ENCODE results near the gene ADISSP. TPM values are rescaled to one million over a fixed set of nuclear protein-coding genes. Genes with fewer than 3 reads are reported as not detected.
A peak's percentile ranks its signal among the peaks of the same experiment; 100 is the strongest.

ADISSP gene
- total and polyA plus RNA-seq, 9 of the 15 experiments (the other 6 are each of a cell fraction or from before 2014, with no cell fraction given) = 1.4 to 70.6 (median 23.4) TPM

DNA sequence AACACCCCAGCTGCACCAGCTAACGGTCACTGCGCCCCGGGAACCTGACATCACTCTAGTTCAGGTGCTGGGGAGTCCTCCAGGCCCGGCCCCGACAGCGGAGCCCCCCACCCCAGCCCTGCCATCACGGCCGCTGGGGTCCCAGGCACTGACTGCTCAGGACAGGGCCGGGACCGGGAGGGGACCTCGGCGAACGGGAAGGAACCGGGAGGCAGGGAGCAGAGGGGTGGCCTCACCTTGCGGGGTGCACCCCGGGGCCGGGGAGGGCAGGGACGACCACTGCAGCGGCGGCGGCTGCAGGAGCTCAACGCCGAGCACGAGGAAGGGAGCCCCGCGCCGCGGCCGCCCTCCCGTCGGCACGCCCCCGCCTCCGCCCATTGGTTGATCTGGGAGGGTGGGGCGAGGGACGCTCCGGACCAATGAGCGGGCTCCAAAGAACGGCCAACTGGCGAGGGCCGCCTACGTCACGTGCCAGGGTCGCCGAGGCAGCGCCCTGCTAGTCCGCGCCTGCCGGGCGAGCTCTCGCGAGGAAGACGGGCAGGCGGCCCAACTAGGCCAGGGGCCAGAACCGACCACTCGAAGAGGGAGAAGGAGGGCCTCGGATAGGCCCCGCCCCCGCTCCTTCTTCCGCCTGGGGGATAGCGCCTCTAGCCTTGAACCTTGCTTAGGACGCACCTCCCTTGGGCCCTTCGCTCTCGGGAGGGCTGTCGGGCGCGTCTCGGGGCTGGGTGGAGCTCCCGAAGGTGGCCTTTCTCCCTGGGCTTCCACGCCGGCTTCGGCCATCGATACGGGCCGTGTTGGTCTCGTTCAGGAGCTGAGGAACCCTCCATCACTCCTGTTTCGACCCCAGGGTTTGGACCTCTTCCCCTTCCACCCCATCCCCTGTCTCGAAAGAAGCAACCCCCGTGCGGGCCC, at the start of gene ADISSP (continued):
- peak; percentile 68 for TF ChIP-seq REST (IDR thresholded peaks at IDR 0.05; ENCODE audit: borderline replicate concordance)
- no peak for TF ChIP-seq REST (CRISPR knock-in tag; IDR thresholded peaks at IDR 0.05; ENCODE audit: low read depth)
- no peak for TF ChIP-seq XRCC3 (IDR thresholded peaks at IDR 0.05)
- no peak for TF ChIP-seq NFATC3 (IDR thresholded peaks at IDR 0.05)
- TF ChIP-seq, protein P1, sequence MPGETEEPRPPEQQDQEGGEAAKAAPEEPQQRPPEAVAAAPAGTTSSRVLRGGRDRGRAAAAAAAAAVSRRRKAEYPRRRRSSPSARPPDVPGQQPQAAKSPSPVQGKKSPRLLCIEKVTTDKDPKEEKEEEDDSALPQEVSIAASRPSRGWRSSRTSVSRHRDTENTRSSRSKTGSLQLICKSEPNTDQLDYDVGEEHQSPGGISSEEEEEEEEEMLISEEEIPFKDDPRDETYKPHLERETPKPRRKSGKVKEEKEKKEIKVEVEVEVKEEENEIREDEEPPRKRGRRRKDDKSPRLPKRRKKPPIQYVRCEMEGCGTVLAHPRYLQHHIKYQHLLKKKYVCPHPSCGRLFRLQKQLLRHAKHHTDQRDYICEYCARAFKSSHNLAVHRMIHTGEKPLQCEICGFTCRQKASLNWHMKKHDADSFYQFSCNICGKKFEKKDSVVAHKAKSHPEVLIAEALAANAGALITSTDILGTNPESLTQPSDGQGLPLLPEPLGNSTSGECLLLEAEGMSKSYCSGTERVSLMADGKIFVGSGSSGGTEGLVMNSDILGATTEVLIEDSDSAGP (CRISPR knock-in tag; IDR thresholded peaks at IDR 0.05) = no peak
- TF ChIP-seq FOXJ2 (tag; IDR thresholded peaks at IDR 0.05) = no peak
- TF ChIP-seq TCF3 (CRISPR knock-in tag; IDR thresholded peaks at IDR 0.05) = no peak; the same call in 1 of the 2 replicates
- no peak for TF ChIP-seq ZBTB2 (IDR thresholded peaks at IDR 0.05)
- peak; percentile 82 for TF ChIP-seq CBFB (CRISPR knock-in tag; IDR thresholded peaks at IDR 0.05)
- no peak for TF ChIP-seq POLR3A (IDR thresholded peaks at IDR 0.05; ENCODE audit: borderline replicate concordance, extremely low read depth, insufficient read depth, insufficient read length)
- TF ChIP-seq, protein P2, sequence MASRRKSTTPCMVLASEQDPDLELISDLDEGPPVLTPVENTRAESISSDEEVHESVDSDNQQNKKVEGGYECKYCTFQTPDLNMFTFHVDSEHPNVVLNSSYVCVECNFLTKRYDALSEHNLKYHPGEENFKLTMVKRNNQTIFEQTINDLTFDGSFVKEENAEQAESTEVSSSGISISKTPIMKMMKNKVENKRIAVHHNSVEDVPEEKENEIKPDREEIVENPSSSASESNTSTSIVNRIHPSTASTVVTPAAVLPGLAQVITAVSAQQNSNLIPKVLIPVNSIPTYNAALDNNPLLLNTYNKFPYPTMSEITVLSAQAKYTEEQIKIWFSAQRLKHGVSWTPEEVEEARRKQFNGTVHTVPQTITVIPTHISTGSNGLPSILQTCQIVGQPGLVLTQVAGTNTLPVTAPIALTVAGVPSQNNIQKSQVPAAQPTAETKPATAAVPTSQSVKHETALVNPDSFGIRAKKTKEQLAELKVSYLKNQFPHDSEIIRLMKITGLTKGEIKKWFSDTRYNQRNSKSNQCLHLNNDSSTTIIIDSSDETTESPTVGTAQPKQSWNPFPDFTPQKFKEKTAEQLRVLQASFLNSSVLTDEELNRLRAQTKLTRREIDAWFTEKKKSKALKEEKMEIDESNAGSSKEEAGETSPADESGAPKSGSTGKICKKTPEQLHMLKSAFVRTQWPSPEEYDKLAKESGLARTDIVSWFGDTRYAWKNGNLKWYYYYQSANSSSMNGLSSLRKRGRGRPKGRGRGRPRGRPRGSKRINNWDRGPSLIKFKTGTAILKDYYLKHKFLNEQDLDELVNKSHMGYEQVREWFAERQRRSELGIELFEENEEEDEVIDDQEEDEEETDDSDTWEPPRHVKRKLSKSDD (conservative IDR thresholded peaks at IDR 0.05; ENCODE audit: low read length) = no peak
- peak; percentile 62; the same call in 1 of the 2 replicates for TF ChIP-seq KAT7 (CRISPR knock-in tag; IDR thresholded peaks at IDR 0.05; ENCODE audit: borderline replicate concordance)
- peak; percentile 10 for TF ChIP-seq TAF9B (IDR thresholded peaks at IDR 0.05; ENCODE audit: partially characterized antibody)

Data from K562 (cell line).